OCI-LY1 (cell line): ENCODE data around the gene ADAMTSL1.

Experiments
- H2AFZ ChIP-seq: fragments of 200-600 bp; sonication (generic), shearing (Covaris generic); 2 replicates; pipeline ENCODE4 v1.6.0; 2014; ENCODE audit warnings: antibody characterized with exemption, mild to moderate bottlenecking, low read length
- H3F3A ChIP-seq: fragments of 200-600 bp; sonication (generic), shearing (Covaris generic); 2 replicates; pipeline ENCODE4 v1.6.0; 2014; ENCODE audit warnings: mild to moderate bottlenecking, antibody characterized with exemption, low read length, moderate library complexity; ENCODE audit not compliant: insufficient read depth
- H3K27ac ChIP-seq: fragments of 200-600 bp; sonication (generic); 2 replicates; pipeline ENCODE4 v1.5.1; 2014; ENCODE audit warnings: low read length, mixed run types, mild to moderate bottlenecking, low read depth; ENCODE audit not compliant: poor library complexity, severe bottlenecking
- H3K27me3 ChIP-seq: fragments of 200-600 bp; sonication (generic); 2 replicates; pipeline ENCODE4 v1.6.0; 2014; ENCODE audit warnings: antibody characterized with exemption, mild to moderate bottlenecking, low read length, moderate library complexity; ENCODE audit not compliant: insufficient read depth
- H3K36me3 ChIP-seq: fragments of 200-600 bp; sonication (generic); 2 replicates; pipeline ENCODE4 v1.6.1; 2014; ENCODE audit warnings: mild to moderate bottlenecking, antibody characterized with exemption, low read length, moderate library complexity, mixed read lengths; ENCODE audit not compliant: insufficient read depth
- H3K4me1 ChIP-seq: fragments of 200-600 bp; sonication (generic); 2 replicates; pipeline ENCODE4 v1.5.1; 2014; ENCODE audit warnings: mild to moderate bottlenecking, low read length, moderate library complexity; ENCODE audit not compliant: insufficient read depth, severe bottlenecking
- H3K4me2 ChIP-seq: fragments of 200-600 bp; sonication (generic), shearing (Covaris generic); 2 replicates; pipeline ENCODE4 v1.6.1; 2014; ENCODE audit warnings: low read length
- H3K4me3 ChIP-seq: fragments of 200-600 bp; sonication (generic); 2 replicates; pipeline ENCODE4 v1.5.1; 2014; ENCODE audit warnings: low read length, low read depth, mild to moderate bottlenecking, mixed read lengths; ENCODE audit not compliant: poor library complexity, severe bottlenecking
- H3K79me2 ChIP-seq: fragments of 200-600 bp; shearing (Covaris generic); 2 replicates; pipeline ENCODE4 v1.6.1; 2016; ENCODE audit warnings: mixed run types, low read length, mixed read lengths; ENCODE audit not compliant: insufficient read depth
- H3K9ac ChIP-seq: fragments of 200-600 bp; sonication (generic), shearing (Covaris generic); 2 replicates; pipeline ENCODE4 v1.6.1; 2014; ENCODE audit warnings: mild to moderate bottlenecking, low read length, mixed read lengths
- H3K9me2 ChIP-seq: fragments of 200-600 bp; sonication (generic), shearing (Covaris generic); 2 replicates; pipeline ENCODE4 v1.6.1; 2014; ENCODE audit warnings: low read depth, mild to moderate bottlenecking, low read length, mixed read lengths
- H3K9me3 ChIP-seq: fragments of 200-600 bp; shearing (Covaris generic); 2 replicates; pipeline ENCODE4 v1.6.1; 2014; ENCODE audit warnings: low read length, mixed read lengths
- H4K20me1 ChIP-seq: fragments of 200-600 bp; sonication (generic), shearing (Covaris generic); 2 replicates; pipeline ENCODE4 v1.6.0; 2016; ENCODE audit warnings: mild to moderate bottlenecking, low read length; ENCODE audit not compliant: insufficient read depth
- EZH2 ChIP-seq: fragments of 200-600 bp; sonication (generic), shearing (Covaris generic); IDR thresholded peaks from 2 replicates; pipeline ENCODE4 v1.8.0; 2017; ENCODE audit warnings: borderline replicate concordance, mixed run types, mild to moderate bottlenecking, antibody characterized with exemption, low read length, moderate library complexity, mixed read lengths
- TF ChIP-seq, protein P1 (sequence below): fragments of 200-600 bp; sonication (generic), shearing (Covaris generic); IDR thresholded peaks from 2 replicates; pipeline ENCODE4 v1.5.1; 2017; ENCODE audit warnings: mild to moderate bottlenecking, antibody characterized with exemption, low read length, moderate library complexity, mixed read lengths

The ADAMTSL1 gene

DNA sequence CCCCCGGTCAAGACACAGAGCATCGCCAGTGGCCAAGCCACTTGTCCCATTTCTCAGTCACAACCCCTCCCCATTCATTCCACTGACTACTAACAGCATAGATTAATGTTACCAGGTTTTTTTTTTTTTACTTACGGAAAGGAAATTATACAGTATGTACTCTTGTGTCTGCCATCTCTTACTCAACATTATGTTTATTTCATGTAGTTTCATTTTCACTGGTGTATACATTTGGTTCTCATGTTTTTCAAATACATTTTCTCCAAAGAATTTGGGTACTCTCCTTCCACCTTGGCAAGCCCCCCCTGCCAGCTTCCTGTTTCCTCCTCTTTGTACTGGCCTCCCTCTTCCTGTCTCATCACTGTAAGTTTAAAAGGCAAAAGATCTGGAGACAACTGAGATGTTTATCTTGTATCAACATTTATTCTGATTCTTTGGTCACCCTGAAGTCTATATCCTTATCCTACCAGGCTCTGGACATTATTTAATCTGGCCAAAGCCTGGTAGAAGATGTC is 351.8 kb downstream of the ADAMTSL1 start:
- Histone ChIP-seq H4K20me1 (no peaks in the 10 kb centered on the region), H3K9ac (no peak overlapping the region), H3K9me2 (no peaks in the 10 kb centered on the region), H3K9me3 (no peaks in the 10 kb centered on the region), H3K27me3 (no peaks in the 10 kb centered on the region), H3K27ac (no peak overlapping the region), H2AFZ (no peak overlapping the region), H3K4me3 (no peak overlapping the region), H3F3A (no peaks in the 10 kb centered on the region), H3K79me2 (no peaks in the 10 kb centered on the region), H3K4me1 (no peaks in the 10 kb centered on the region), H3K4me2 (no peak overlapping the region), H3K36me3 (no peaks in the 10 kb centered on the region)
- TF ChIP-seq EZH2 = no peak
- TF ChIP-seq, protein P1, sequence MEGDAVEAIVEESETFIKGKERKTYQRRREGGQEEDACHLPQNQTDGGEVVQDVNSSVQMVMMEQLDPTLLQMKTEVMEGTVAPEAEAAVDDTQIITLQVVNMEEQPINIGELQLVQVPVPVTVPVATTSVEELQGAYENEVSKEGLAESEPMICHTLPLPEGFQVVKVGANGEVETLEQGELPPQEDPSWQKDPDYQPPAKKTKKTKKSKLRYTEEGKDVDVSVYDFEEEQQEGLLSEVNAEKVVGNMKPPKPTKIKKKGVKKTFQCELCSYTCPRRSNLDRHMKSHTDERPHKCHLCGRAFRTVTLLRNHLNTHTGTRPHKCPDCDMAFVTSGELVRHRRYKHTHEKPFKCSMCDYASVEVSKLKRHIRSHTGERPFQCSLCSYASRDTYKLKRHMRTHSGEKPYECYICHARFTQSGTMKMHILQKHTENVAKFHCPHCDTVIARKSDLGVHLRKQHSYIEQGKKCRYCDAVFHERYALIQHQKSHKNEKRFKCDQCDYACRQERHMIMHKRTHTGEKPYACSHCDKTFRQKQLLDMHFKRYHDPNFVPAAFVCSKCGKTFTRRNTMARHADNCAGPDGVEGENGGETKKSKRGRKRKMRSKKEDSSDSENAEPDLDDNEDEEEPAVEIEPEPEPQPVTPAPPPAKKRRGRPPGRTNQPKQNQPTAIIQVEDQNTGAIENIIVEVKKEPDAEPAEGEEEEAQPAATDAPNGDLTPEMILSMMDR = no peak

DNA sequence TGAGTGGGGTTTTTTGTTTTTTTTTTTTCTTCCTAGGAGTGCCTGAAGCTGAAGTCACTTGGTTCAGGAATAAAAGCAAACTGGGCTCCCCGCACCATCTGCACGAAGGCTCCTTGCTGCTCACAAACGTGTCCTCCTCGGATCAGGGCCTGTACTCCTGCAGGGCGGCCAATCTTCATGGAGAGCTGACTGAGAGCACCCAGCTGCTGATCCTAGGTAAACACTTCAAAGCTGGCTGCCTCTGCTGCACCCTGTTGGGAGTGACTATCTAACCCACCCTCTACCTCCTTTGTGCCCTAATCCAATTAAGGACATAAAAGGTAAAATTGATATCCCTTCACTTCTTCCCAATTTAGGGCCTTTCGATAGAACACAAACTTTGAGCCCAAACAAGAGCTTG is 352.3 kb downstream of the ADAMTSL1 start:
- no peaks in the 10 kb centered on the region for H3F3A ChIP-seq
- H3K9ac ChIP-seq = no peak overlapping the region
- no peak overlapping the region for H3K27ac ChIP-seq
- no peaks in the 10 kb centered on the region for H3K4me1 ChIP-seq
- H3K9me2 ChIP-seq = no peaks in the 10 kb centered on the region
- H3K36me3 ChIP-seq = no peaks in the 10 kb centered on the region
- H3K79me2 ChIP-seq = no peaks in the 10 kb centered on the region
- no peaks in the 10 kb centered on the region for H3K9me3 ChIP-seq
- no peak overlapping the region for H2AFZ ChIP-seq
- no peaks in the 10 kb centered on the region for H4K20me1 ChIP-seq
- no peaks in the 10 kb centered on the region for H3K27me3 ChIP-seq
- H3K4me3 ChIP-seq = no peak overlapping the region
- no peak overlapping the region for H3K4me2 ChIP-seq
- TF ChIP-seq EZH2 = no peak
- TF ChIP-seq, protein P1 = no peak

DNA sequence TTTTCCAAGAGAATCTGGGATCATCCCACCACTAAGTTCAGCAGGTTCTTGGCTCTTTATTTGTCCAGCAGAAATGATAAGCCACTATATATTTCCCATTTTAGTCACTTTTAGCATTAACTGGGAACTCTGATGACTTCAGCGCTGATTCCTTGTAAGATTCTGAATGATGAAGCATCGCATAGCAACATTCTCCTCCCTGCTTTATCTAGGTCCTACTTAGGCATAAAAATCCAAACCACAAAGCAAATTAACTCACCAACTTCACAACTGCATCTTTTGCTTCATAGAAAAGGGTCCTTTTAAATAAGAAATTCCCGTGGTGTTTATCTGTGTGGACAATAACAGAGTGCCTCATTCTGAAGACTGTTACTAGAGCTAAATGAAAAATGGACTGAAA is 355.1 kb downstream of the ADAMTSL1 start:
- H3K27me3 ChIP-seq = no peaks in the 10 kb centered on the region
- H3K9me2 ChIP-seq = no peaks in the 10 kb centered on the region
- no peaks in the 10 kb centered on the region for H4K20me1 ChIP-seq
- H3K4me1 ChIP-seq = no peaks in the 10 kb centered on the region
- no peaks in the 10 kb centered on the region for H3K36me3 ChIP-seq
- H3K9me3 ChIP-seq = no peaks in the 10 kb centered on the region
- H3F3A ChIP-seq = no peaks in the 10 kb centered on the region
- no peaks in the 10 kb centered on the region for H3K79me2 ChIP-seq
- H3K9ac ChIP-seq = no peak overlapping the region
- no peak for TF ChIP-seq EZH2
- TF ChIP-seq, protein P1 = no peak
- H3K4me3 ChIP-seq = no peak overlapping the region
- no peak overlapping the region for H3K27ac ChIP-seq
- no peak overlapping the region for H3K4me2 ChIP-seq
- no peak overlapping the region for H2AFZ ChIP-seq
